GM20000 (cell line): Measurements from ENCODE around the gene POU6F1.

Source experiments
- DNase-seq: peaks from one replicate; pipeline ENCODE4 v3.0.0; 2012; ENCODE audit warnings: low spot score
- CTCF ChIP-seq: IDR thresholded peaks from 2 replicates; pipeline ENCODE4 v1.5.1; 2012; ENCODE audit warnings: mild to moderate bottlenecking, control low read depth; ENCODE audit errors: extremely low read depth, missing control alignments

Gene POU6F1

GRCh38 chr12:51253276-51253675 lies 35.4 kb upstream of the POU6F1 start:
- no peak for DNase-seq
- TF ChIP-seq CTCF: no peak

DNA sequence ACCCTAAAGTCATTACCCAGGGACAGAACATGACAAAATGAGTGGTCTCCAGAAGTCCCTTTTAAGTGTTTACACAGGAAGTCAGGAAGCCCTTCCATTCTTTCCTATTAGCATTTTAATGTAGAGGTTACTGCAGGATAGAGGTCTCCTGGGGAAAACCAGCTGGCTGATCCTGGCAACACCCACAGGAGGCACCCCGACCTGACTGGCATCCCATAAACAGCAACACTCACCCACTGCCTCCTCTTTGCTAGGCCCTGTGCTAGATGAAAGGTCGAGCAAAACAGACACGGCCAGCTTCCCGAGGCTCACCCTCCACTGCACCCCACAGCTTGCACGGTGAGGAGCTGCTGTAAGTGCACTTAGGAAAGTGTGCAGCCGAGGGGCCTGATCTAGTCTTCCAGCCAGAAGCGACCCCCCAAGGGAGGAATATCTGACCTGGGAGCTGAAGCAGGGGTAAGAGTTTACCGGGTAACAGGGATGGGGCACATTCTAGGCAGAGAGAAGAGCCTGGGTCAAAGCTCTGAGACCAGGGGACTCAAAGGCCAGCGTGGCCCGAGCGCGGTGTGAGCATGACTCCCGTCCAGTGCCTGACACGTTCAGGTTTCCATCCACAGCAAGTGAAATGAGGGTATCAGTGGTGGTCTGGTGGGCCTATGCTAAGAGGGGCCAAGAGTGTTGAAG lies 29.8 kb upstream of the POU6F1 start:
- no peak for TF ChIP-seq CTCF
- no peak for DNase-seq

GRCh38 chr12:51246254-51246853 lies 28.5 kb upstream of the POU6F1 start:
- TF ChIP-seq CTCF: peak; percentile 15
- DNase-seq: no peak

GRCh38 chr12:51245476-51246253 lies 27.8 kb upstream of the POU6F1 start:
- DNase-seq: no peak
- TF ChIP-seq CTCF: no peak

DNA sequence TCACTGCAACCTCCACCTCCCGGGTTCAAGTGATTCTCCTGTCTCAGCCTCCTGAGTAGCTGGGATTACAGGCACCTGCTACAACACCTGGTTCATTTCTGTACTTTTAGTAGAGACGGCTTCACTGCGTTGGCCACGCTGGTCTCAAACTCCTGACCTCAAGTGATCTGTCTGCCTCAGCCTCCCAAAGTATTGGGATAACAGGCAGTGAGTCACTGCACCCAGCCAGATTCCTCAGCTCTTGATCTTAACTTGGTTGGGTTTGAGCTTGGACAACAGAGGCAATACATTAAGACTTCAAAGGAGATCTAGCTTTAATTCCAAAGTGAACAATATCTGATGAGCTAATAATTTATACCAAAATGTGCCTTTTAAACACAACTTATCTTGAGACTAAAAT lies 26.4 kb upstream of the POU6F1 start:
- DNase-seq: no peak
- TF ChIP-seq CTCF: no peak

DNA sequence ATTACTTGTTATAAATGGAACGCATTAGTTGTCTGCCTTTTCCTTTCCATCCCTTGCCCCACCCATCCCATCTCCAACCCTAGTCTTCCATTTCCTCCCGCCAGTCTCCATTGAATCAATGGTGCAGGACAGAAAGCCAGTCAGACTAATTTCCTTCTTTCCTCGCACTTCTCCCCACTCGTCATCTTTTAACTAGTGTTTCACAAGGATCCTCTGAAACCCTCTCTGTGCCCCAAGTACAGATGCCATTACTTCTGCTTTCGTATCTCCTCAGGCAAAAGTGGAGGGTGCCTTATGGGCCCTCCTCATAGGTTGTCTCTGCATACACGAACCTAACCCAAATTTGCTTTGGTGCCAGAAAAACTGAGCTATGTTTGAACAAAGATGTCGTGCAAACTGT lies 25.0 kb upstream of the POU6F1 start:
- no peak for TF ChIP-seq CTCF
- no peak for DNase-seq

- TF ChIP-seq CTCF: no peak
- no peak for DNase-seq
Measured at GRCh38 chr12:51242120-51242519, 24.3 kb upstream of the POU6F1 start.
